GM12878 (cell line): ENCODE results near the gene BDNF. TPM values are rescaled to one million over a fixed set of nuclear protein-coding genes. Genes with fewer than 3 reads are reported as not detected.

ENCODE experiments used
- ATAC-seq: fragments of 200-7000 bp; cut with Tn5 transposase; 3 replicates; pipeline ENCODE4 v1.9.1; 2020; ENCODE audit warnings: mild to moderate bottlenecking, moderate library complexity
- BruUV-seq: library from RNA; stranded (reverse); fragments of 400-500 nt; replicated peaks from 2 replicates; lab custom pipeline; 2021; lab: Mats Ljungman, UMichigan
- CTCF ChIA-PET: fragments of 300-600 bp; sonication (Branson Sonifier 250); formaldehyde crosslinking; extraction: SDS; loops from one replicate; lab custom pipeline; 2021; ENCODE audit warnings: inconsistent platforms; lab: Yijun Ruan, JAX
- POLR2A ChIA-PET: fragments of 350-600 bp; formaldehyde crosslinking; extraction: SDS; loops from one replicate; lab custom pipeline; 2021; ENCODE audit warnings: inconsistent platforms; lab: Charles Lee
- RAD21 ChIA-PET: fragments of 300-600 bp; sonication (Branson Sonifier 250); formaldehyde crosslinking; loops from one replicate; lab custom pipeline; 2023; ENCODE audit warnings: antibody characterized with exemption; ENCODE audit not compliant: unreplicated experiment; lab: Charles Lee
- SMC1A ChIA-PET: fragments of 300-600 bp; sonication (Branson Sonifier 250); formaldehyde crosslinking; loops from one replicate; lab custom pipeline; 2023; ENCODE audit not compliant: unreplicated experiment, uncharacterized antibody; lab: Charles Lee
- DNase-seq: peaks from one replicate; pipeline ENCODE4 v3.0.0-alpha.2; 2011; ENCODE audit warnings: low read depth, low spot score
- FAIRE-seq: peaks from 3 replicates; lab custom pipeline; 2011; peaks lifted over from hg19 to GRCh38; lab: Jason Lieb, UNC
- H2AFZ ChIP-seq: 2 replicates; pipeline ENCODE4 v1.6.0; 2011; ENCODE audit warnings: low read depth, low read length, control low read depth; ENCODE audit not compliant: control insufficient read depth
- H3K27ac ChIP-seq: 2 replicates; pipeline ENCODE4 v1.5.1; 2011; ENCODE audit warnings: control low read depth; ENCODE audit not compliant: control insufficient read depth, insufficient read depth
- H3K27me3 ChIP-seq, 2 experiments: replicated peaks in 1 of 2; 2 replicates each; pipeline versions ENCODE4 v1.6.0 to v1.6.1; 2011; ENCODE audit warnings: low read length in 1 of 2; ENCODE audit not compliant: control insufficient read depth in 2 of 2, insufficient read depth in 2 of 2
- H3K36me3 ChIP-seq, 2 experiments: 2 replicates each; pipeline ENCODE4 v1.5.1; 2011; ENCODE audit warnings: low read length in 1 of 2; ENCODE audit not compliant: control insufficient read depth in 2 of 2, insufficient read depth in 2 of 2
- H3K4me1 ChIP-seq: 2 replicates; pipeline ENCODE4 v1.6.1; 2011; ENCODE audit warnings: mild to moderate bottlenecking, low read length, moderate library complexity, mixed read lengths; ENCODE audit not compliant: control insufficient read depth, insufficient read depth
- H3K4me2 ChIP-seq: 2 replicates; pipeline ENCODE4 v1.6.0; 2011; ENCODE audit warnings: control low read depth; ENCODE audit not compliant: control insufficient read depth, insufficient read depth
- H3K4me3 ChIP-seq: fragments of 200-600 bp; sonication (generic); 2 replicates; pipeline ENCODE4 v1.5.1; 2016
- H3K79me2 ChIP-seq: 2 replicates; pipeline ENCODE4 v1.6.0; 2011; ENCODE audit warnings: low read length; ENCODE audit not compliant: control insufficient read depth, insufficient read depth
- H3K9ac ChIP-seq: 2 replicates; pipeline ENCODE4 v1.8.0; 2011; ENCODE audit warnings: low read length, control low read depth, mixed read lengths; ENCODE audit not compliant: control insufficient read depth, insufficient read depth
- H3K9me3 ChIP-seq: replicated peaks from 3 replicates; pipeline ENCODE4 v1.5.1; 2011; ENCODE audit warnings: mild to moderate bottlenecking, low read length; ENCODE audit not compliant: control insufficient read depth, insufficient read depth
- H4K20me1 ChIP-seq: 2 replicates; pipeline ENCODE4 v1.6.0; 2011; ENCODE audit not compliant: control insufficient read depth, insufficient read depth
- ATF7 ChIP-seq: fragments of 450-650 bp; IDR thresholded peaks from 2 replicates; pipeline ENCODE4 v1.6.1; 2016; ENCODE audit warnings: low read depth, mild to moderate bottlenecking
- CHD2 ChIP-seq: IDR thresholded peaks from 2 replicates; pipeline ENCODE4 v1.6.1; 2011; ENCODE audit warnings: low read depth, low read length, improper control_type of control experiment, borderline replicate concordance
- EGR1 ChIP-seq, 2 experiments: IDR thresholded peaks; 1 replicate in 1 of 2; 2 replicates in 1 of 2; pipeline ENCODE4 v1.6.1; 2011 to 2012; ENCODE audit warnings: low read depth in 2 of 2, low read length in 2 of 2, borderline replicate concordance in 1 of 2, mild to moderate bottlenecking in 1 of 2, moderate library complexity in 1 of 2
- ESRRA ChIP-seq: IDR thresholded peaks from 2 replicates; pipeline ENCODE4 v1.6.1; 2012; ENCODE audit warnings: mild to moderate bottlenecking, low read length, improper control_type of control experiment
- FOXK2 ChIP-seq: fragments of 450-650 bp; IDR thresholded peaks from 2 replicates; pipeline ENCODE4 v1.6.1; 2017; ENCODE audit warnings: mild to moderate bottlenecking, moderate library complexity
- MTA2 ChIP-seq: fragments of 450-650 bp; IDR thresholded peaks from 2 replicates; pipeline ENCODE4 v1.6.1; 2016; ENCODE audit warnings: low read depth, mild to moderate bottlenecking, moderate library complexity
- NFIC ChIP-seq: IDR thresholded peaks from 2 replicates; pipeline ENCODE4 v1.6.1; 2012; ENCODE audit warnings: low read depth, mild to moderate bottlenecking, inconsistent platforms, low read length, moderate library complexity
- NRF1 ChIP-seq: conservative IDR thresholded peaks from 2 replicates; pipeline ENCODE4 v1.6.1; 2011; ENCODE audit warnings: mild to moderate bottlenecking, low read depth, low read length, improper control_type of control experiment
- PRDM15 ChIP-seq: fragments of 450-650 bp; formaldehyde crosslinking; IDR thresholded peaks from 2 replicates; pipeline ENCODE4 v1.4.0; 2020; ENCODE audit warnings: mild to moderate bottlenecking, moderate library complexity
- RAD21 ChIP-seq: IDR thresholded peaks from 2 replicates; pipeline ENCODE4 v1.6.1; 2011; ENCODE audit warnings: mild to moderate bottlenecking, low read depth, low read length, moderate library complexity; ENCODE audit not compliant: insufficient read depth
- RBBP5 ChIP-seq: fragments of 200-600 bp; sonication (generic); conservative IDR thresholded peaks from 2 replicates; pipeline ENCODE4 v1.6.1; 2016
- STAT1 ChIP-seq: fragments of 450-650 bp; conservative IDR thresholded peaks from 2 replicates; pipeline ENCODE4 v1.6.1; 2014; ENCODE audit warnings: antibody characterized with exemption, mild to moderate bottlenecking
- STAT3 ChIP-seq: IDR thresholded peaks from 2 replicates; pipeline ENCODE4 v1.6.1; 2011; ENCODE audit warnings: low read depth, low read length, improper control_type of control experiment
- TCF3 ChIP-seq: IDR thresholded peaks from 2 replicates; pipeline ENCODE4 v1.6.1; 2012; ENCODE audit warnings: low read depth, mild to moderate bottlenecking, low read length, borderline replicate concordance; ENCODE audit not compliant: insufficient read depth
- YBX1 ChIP-seq: fragments of 450-650 bp; IDR thresholded peaks from 2 replicates; pipeline ENCODE4 v1.6.1; 2016; ENCODE audit warnings: antibody characterized with exemption
- ZNF687 ChIP-seq: fragments of 450-650 bp; IDR thresholded peaks from 2 replicates; pipeline ENCODE4 v1.6.1; 2017; ENCODE audit warnings: mild to moderate bottlenecking, moderate library complexity
- ZZZ3 ChIP-seq: IDR thresholded peaks from 2 replicates; pipeline ENCODE4 v1.6.1; 2011; ENCODE audit warnings: low read depth; ENCODE audit not compliant: control insufficient read depth, insufficient read length
- WGBS: methylation state at CpG from one replicate; pipeline ENCODE4 v1.1.6; 2016; ENCODE audit warnings: low lambda C conversion rate; ENCODE audit not compliant: insufficient replicate concordance, insufficient coverage; ENCODE audit errors: missing lambda C conversion rate; 5-methylcytosine and 5-hydroxymethylcytosine counted together
- in situ Hi-C: fragments of 300-500 bp; cut with MboI; formaldehyde crosslinking; loops from 9 replicates; pipeline ENCODE4 v1.14.3; 2018; ENCODE audit warnings: mixed read lengths
- intact Hi-C: fragments of 100-400 bp; cut with micrococcal nuclease; formaldehyde crosslinking; loops from one replicate; pipeline ENCODE4 v1.14.2; 2022; ENCODE audit not compliant: unreplicated experiment
- polyA plus RNA-seq, 11 experiments: library from polyadenylated mRNA; depleted of rRNA in 4 of 11; unstranded in 6 of 11; stranded (reverse) in 5 of 11; fragments of >200 nt; fragmentation: Nextera tagmentation in 4 of 11; fragmentation: Illumina TruSeq in 1 of 11; extraction: Ambion mirVana in 4 of 11; extraction: Trizol in 1 of 11; gene quantifications; 1 replicate in 1 of 11; 2 replicates in 10 of 11; pipeline versions ENCODE4 v1.2.1 to v1.2.3, GENCODE V29; 2011 to 2016; ENCODE audit warnings: inconsistent platforms in 2 of 11, missing spikeins in 2 of 11, low read depth in 1 of 11
- total RNA-seq, 4 experiments: library from RNA; depleted of rRNA in 3 of 4; stranded (reverse); fragments of >200 nt in 3 of 4; fragmentation: Illumina TruSeq in 1 of 4; extraction: Trizol in 1 of 4; gene quantifications; 2 replicates each; pipeline versions ENCODE4 v1.2.1 to v1.2.3, GENCODE V29; 2013 to 2021

The BDNF gene
- total and polyA plus RNA-seq, 10 of the 15 experiments (the other 5 are each of a cell fraction or from before 2014, with no cell fraction given) = 0.02 to 0.24 (median 0.06) TPM; not detected in 2

GRCh38 chr11:27716216-27716615, 16.0 kb upstream of the BDNF start (continued):
- TF ChIP-seq ZNF687 = no peak

- Histone ChIP-seq H3K36me3 (no peaks in the 10 kb centered on the region), H3K9me3 (no peaks in the 10 kb centered on the region), H3K4me3 (no peak overlapping the region), H3K4me1 (no peaks in the 10 kb centered on the region), H2AFZ (no peak overlapping the region), H3K27me3 (no peaks in the 10 kb centered on the region), H3K9ac (no peak overlapping the region), H3K79me2 (no peaks in the 10 kb centered on the region), H3K4me2 (no peak overlapping the region), H3K27ac (no peak overlapping the region), H4K20me1 (no peaks in the 10 kb centered on the region)
- no TSS peak for BruUV-seq
- ATAC-seq = no peak
- POLR2A ChIA-PET = no interaction called here
- no peak for FAIRE-seq
- CTCF ChIA-PET = interaction anchor here (0.6 to 3.3 kb wide), 3 partner anchors 12 to 818 kb away, joined by 3 to 18 read pairs (median 13); partner anchors contain the start of gene BDNF
- no peak for DNase-seq
- 44% methylated on average over 1 of the region's 1 CpG for WGBS
- in situ Hi-C loops (no loop called here), intact Hi-C loops (no loop called here)
- RAD21 ChIA-PET = interaction anchor here (1.4 kb wide), 2 partner anchors 10 to 1448 kb away, joined by 3 to 9 read pairs; no protein-coding TSS in a partner anchor
- SMC1A ChIA-PET = interaction anchor here (1.4 to 1.5 kb wide), 2 partner anchors 13 to 818 kb away, joined by 6 to 12 read pairs; no protein-coding TSS in a partner anchor
- TF ChIP-seq EGR1 (IDR thresholded peaks at IDR 0.05; ENCODE audit: borderline replicate concordance in 1 of 2, low read depth in 2 of 2, low read length in 2 of 2) (no peak), NRF1 (no peak), NFIC (no peak), ESRRA (no peak), FOXK2 (no peak), YBX1 (no peak), CHD2 (no peak), STAT1 (no peak), MTA2 (no peak), RAD21 (no peak), TCF3 (no peak), RBBP5 (no peak), PRDM15 (CRISPR knock-in tag) (no peak), STAT3 (no peak), ZZZ3 (no peak), ATF7 (no peak)
Measured at GRCh38 chr11:27711725-27712124, 11.5 kb upstream of the BDNF start.
